B cell (primary cell): ENCODE data around the gene GOLGA1. TPM values are rescaled to one million over a fixed set of nuclear protein-coding genes. Genes with fewer than 3 reads are reported as not detected.

Source experiments
- ATAC-seq: fragments of 200-7000 bp; cut with Tn5 transposase; one replicate; pipeline ENCODE4 v1.10.0; 2021; ENCODE audit warnings: low read depth, mild to moderate bottlenecking, moderate number of reproducible peaks, moderate library complexity
- CTCF ChIA-PET: fragments of 350-600 bp; sonication (Branson Sonifier 250); formaldehyde crosslinking; loops from one replicate; lab custom pipeline; 2021; ENCODE audit warnings: antibody characterized with exemption, inconsistent platforms; lab: Charles Lee
- POLR2A ChIA-PET: fragments of 350-600 bp; sonication (Branson Sonifier 250); formaldehyde crosslinking; loops from one replicate; lab custom pipeline; 2021; ENCODE audit warnings: antibody characterized with exemption; lab: Charles Lee
- DNase-seq: peaks from one replicate; pipeline ENCODE4 v3.0.0; 2013
- H2AFZ ChIP-seq: 2 replicates; pipeline ENCODE4 v1.6.1; 2012; ENCODE audit warnings: mild to moderate bottlenecking, low read depth, low read length; ENCODE audit not compliant: insufficient read depth, poor library complexity, severe bottlenecking
- H3K27ac ChIP-seq, 2 donors: 1 replicate in 1 of 2; 2 replicates in 1 of 2; pipeline ENCODE4 v1.5.1; 2012 to 2013; ENCODE audit warnings: low read length in 2 of 2, mild to moderate bottlenecking in 2 of 2, moderate library complexity in 1 of 2
- H3K27me3 ChIP-seq, 4 experiments: fragments of 200-600 bp in 1 of 4; sonication (generic) in 1 of 4; replicated peaks in 1 of 4; 1 replicate in 2 of 4; 2 replicates in 2 of 4; pipeline versions ENCODE4 v1.6.1 to v1.7.0; 2013 to 2016; ENCODE audit warnings: low read length in 3 of 4, mild to moderate bottlenecking in 2 of 4, mixed read lengths in 1 of 4, moderate library complexity in 1 of 4; ENCODE audit not compliant: insufficient read depth in 4 of 4, control insufficient read depth in 3 of 4; ENCODE audit errors: control extremely low read depth in 1 of 4
- H3K36me3 ChIP-seq, 2 experiments: replicated peaks in 1 of 2; 1 replicate in 1 of 2; 2 replicates in 1 of 2; pipeline versions ENCODE4 v1.6.1 to v1.7.1; 2013; ENCODE audit warnings: low read length in 1 of 2; ENCODE audit not compliant: insufficient read depth in 2 of 2, control insufficient read depth in 1 of 2; ENCODE audit errors: control extremely low read depth in 1 of 2, extremely low read depth in 1 of 2
- H3K4me1 ChIP-seq, 2 donors: fragments of 200-600 bp in 1 of 2; sonication (generic) in 1 of 2; 1 replicate in 1 of 2; 2 replicates in 1 of 2; pipeline versions ENCODE4 v1.5.1 to v1.6.1; 2013 to 2017; ENCODE audit warnings: low read length in 2 of 2; ENCODE audit not compliant: control insufficient read depth in 2 of 2, insufficient read depth in 2 of 2
- H3K4me2 ChIP-seq: replicated peaks from 2 replicates; pipeline ENCODE3; 2012; ENCODE audit warnings: mild to moderate bottlenecking, low read depth, low read length; ENCODE audit not compliant: poor library complexity, severe bottlenecking
- H3K4me3 ChIP-seq, 5 experiments: fragments of 200-600 bp in 1 of 5; sonication (generic) in 1 of 5; 1 replicate in 3 of 5; 2 replicates in 2 of 5; pipeline versions ENCODE4 v1.5.1 to v1.7.0; 2011 to 2016; ENCODE audit warnings: low read length in 4 of 5, mild to moderate bottlenecking in 4 of 5, low read depth in 2 of 5, control low read depth in 1 of 5, moderate library complexity in 1 of 5; ENCODE audit not compliant: insufficient read depth in 1 of 5; ENCODE audit errors: control extremely low read depth in 1 of 5, extremely low read depth in 1 of 5
- H3K79me2 ChIP-seq: fragments of 200-600 bp; sonication (generic); one replicate; pipeline ENCODE4 v1.6.0; 2016; ENCODE audit warnings: low read length; ENCODE audit not compliant: control insufficient read depth, insufficient read depth
- H3K9ac ChIP-seq: fragments of 200-600 bp; sonication (generic); 2 replicates; pipeline ENCODE4 v1.6.1; 2017; ENCODE audit warnings: mild to moderate bottlenecking, low read length, moderate library complexity
- H3K9me3 ChIP-seq, 3 donors: one replicate each; pipeline versions ENCODE4 v1.6.1 to v1.7.1; 2013; ENCODE audit warnings: low read length in 2 of 3; ENCODE audit not compliant: control insufficient read depth in 2 of 3, insufficient read depth in 1 of 3; ENCODE audit errors: control extremely low read depth in 1 of 3
- H4K20me1 ChIP-seq: 2 replicates; pipeline ENCODE4 v1.6.0; 2012; ENCODE audit warnings: mild to moderate bottlenecking, low read length; ENCODE audit not compliant: insufficient read depth, control insufficient read depth, poor library complexity, severe bottlenecking
- H3K27ac Mint-ChIP-seq: one replicate; pipeline ENCODE4 v1.8.0; 2021; ENCODE audit warnings: mixed read lengths
- H3K27me3 Mint-ChIP-seq: one replicate; pipeline ENCODE4 v1.8.0; 2021; ENCODE audit warnings: mixed read lengths
- H3K4me1 Mint-ChIP-seq: one replicate; pipeline ENCODE4 v1.8.0; 2021; ENCODE audit warnings: mixed read lengths
- H3K4me3 Mint-ChIP-seq: one replicate; pipeline ENCODE4 v1.8.0; 2021; ENCODE audit warnings: mixed read lengths
- H3K9me3 Mint-ChIP-seq: one replicate; pipeline ENCODE4 v1.8.0; 2022; ENCODE audit warnings: mixed read lengths; ENCODE audit not compliant: insufficient read depth
- CTCF ChIP-seq: fragments of 200-600 bp; IDR thresholded peaks from one replicate; pipeline ENCODE4 v1.8.0; 2022; ENCODE audit warnings: antibody characterized with exemption, mild to moderate bottlenecking
- EZH2 ChIP-seq: IDR thresholded peaks from 2 replicates; pipeline ENCODE4 v1.6.1; 2012; ENCODE audit warnings: borderline replicate concordance, low read depth, mild to moderate bottlenecking, moderate library complexity, low read length; ENCODE audit not compliant: insufficient read depth, poor library complexity, severe bottlenecking
- WGBS: methylation state at CpG from one replicate; pipeline ENCODE4 v1.1.5; 2013; ENCODE audit warnings: missing lambda C conversion rate; ENCODE audit not compliant: insufficient coverage; 5-methylcytosine and 5-hydroxymethylcytosine counted together
- intact Hi-C: fragments of 100-400 bp; cut with micrococcal nuclease; formaldehyde crosslinking; loops from one replicate; pipeline ENCODE4 v1.10.0; 2022
- polyA plus RNA-seq: library from polyadenylated mRNA; depleted of rRNA; stranded (reverse); fragments of >200 nt; gene quantifications from 2 replicates; pipeline ENCODE4 v1.2.3, GENCODE V29; 2012
- total RNA-seq, 2 donors: library from RNA; stranded (reverse); fragments of 120-200 nt in 1 of 2; gene quantifications; 1 replicate in 1 of 2; 2 replicates in 1 of 2; pipeline versions ENCODE4 v1.2.3 to v1.2.4, GENCODE V29; 2013 to 2022

Gene GOLGA1
- total and polyA plus RNA-seq, 2 donors (not counting 1 experiment from before 2014, with no cell fraction given), result 13.4 to 26.2 TPM

GRCh38 chr9:124911766-124912165, 29.1 kb downstream of the GOLGA1 start:
- no peaks in the 10 kb centered on the region for H3K4me1 ChIP-seq
- ChIA-PET POLR2A (no interaction called here), CTCF (interaction anchor here (0.7 kb wide), 1 partner anchor 571 kb away, joined by 3 read pairs; no protein-coding TSS in a partner anchor)
- H3K9me3 ChIP-seq, result no peaks in the 10 kb centered on the region
- no peak overlapping the region for H3K4me3 Mint-ChIP-seq
- no peak for DNase-seq
- no peaks in the 10 kb centered on the region for H4K20me1 ChIP-seq
- no peaks in the 10 kb centered on the region for H3K9me3 Mint-ChIP-seq
- H3K4me2 ChIP-seq, result no peak overlapping the region
- no peaks in the 10 kb centered on the region for H3K27me3 ChIP-seq
- TF ChIP-seq EZH2, result no peak
- no peak overlapping the region for H3K4me3 ChIP-seq
- WGBS, result 100% methylated on average over 1 of the region's 1 CpG
- H3K27ac ChIP-seq, result no peak overlapping the region
- H3K36me3 ChIP-seq, result peaks cover 0 to 43% of the 10 kb centered on the region in 2 experiments
- no peaks in the 10 kb centered on the region for H3K79me2 ChIP-seq
- H3K4me1 Mint-ChIP-seq, result no peaks in the 10 kb centered on the region
- no peak overlapping the region for H2AFZ ChIP-seq
- H3K27ac Mint-ChIP-seq, result no peak overlapping the region
- no peak overlapping the region for H3K9ac ChIP-seq
- no peaks in the 10 kb centered on the region for H3K27me3 Mint-ChIP-seq
- intact Hi-C loops, result no loop called here
- ATAC-seq, result no peak

DNA sequence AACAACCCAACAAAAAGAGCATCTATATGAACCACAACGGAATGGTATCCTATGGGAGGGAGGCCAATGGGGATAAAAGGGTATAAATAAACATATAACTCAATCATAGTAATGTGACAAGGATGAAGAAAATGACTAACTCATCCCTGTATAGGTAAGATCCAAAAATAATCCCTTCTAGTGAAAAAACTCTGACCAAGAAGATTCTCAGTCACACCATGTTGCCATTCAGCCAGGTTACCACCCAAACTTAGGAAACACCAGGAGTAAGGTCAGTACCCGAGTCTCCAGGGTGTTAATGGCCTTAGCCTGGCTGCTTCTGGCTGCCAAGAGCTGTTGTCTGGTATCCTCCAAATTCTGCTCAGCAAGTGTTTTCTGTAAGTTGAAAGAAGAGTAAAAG, 32.8 kb downstream of the GOLGA1 start:
- H3K4me3 Mint-ChIP-seq, result no peak overlapping the region
- POLR2A ChIA-PET, result no interaction called here
- Histone ChIP-seq H3K27ac (no peak overlapping the region), H3K4me2 (no peak overlapping the region), H3K9ac (no peak overlapping the region), H4K20me1 (no peaks in the 10 kb centered on the region), H3K79me2 (no peaks in the 10 kb centered on the region), H3K4me3 (no peak overlapping the region), H3K36me3 (peaks cover 0 to 33% of the 10 kb centered on the region in 2 experiments), H3K9me3 (no peaks in the 10 kb centered on the region), H2AFZ (no peak overlapping the region), H3K4me1 (no peaks in the 10 kb centered on the region), H3K27me3 (no peaks in the 10 kb centered on the region)
- no peaks in the 10 kb centered on the region for H3K4me1 Mint-ChIP-seq
- WGBS, result 100% methylated on average over 1 of the region's 2 CpGs
- H3K27me3 Mint-ChIP-seq, result no peaks in the 10 kb centered on the region
- intact Hi-C loops, result no loop called here
- H3K9me3 Mint-ChIP-seq, result no peaks in the 10 kb centered on the region
- no peak overlapping the region for H3K27ac Mint-ChIP-seq
- no peak for TF ChIP-seq EZH2
- no peak for TF ChIP-seq CTCF
- DNase-seq (no peak), ATAC-seq (no peak)
- CTCF ChIA-PET, result interaction anchor here (0.7 kb wide), 1 partner anchor 358 kb away, joined by 3 read pairs; no protein-coding TSS in a partner anchor
